Hepatocyte (in vitro differentiated cells): ENCODE measurements around the gene SP2.

Experiments
- CTCF ChIP-seq: fragments of 200-600 bp; sonication (generic); IDR thresholded peaks from 2 replicates; pipeline ENCODE4 v1.5.1; 2016; ENCODE audit warnings: antibody characterized with exemption, mild to moderate bottlenecking; ENCODE audit not compliant: poor library complexity
- EZH2 ChIP-seq: fragments of 200-600 bp; sonication (generic); IDR thresholded peaks from 2 replicates; pipeline ENCODE4 v1.6.1; 2016; ENCODE audit warnings: antibody characterized with exemption, mild to moderate bottlenecking, borderline replicate concordance
- EZH2phosphoT487 ChIP-seq: fragments of 200-600 bp; sonication (generic); IDR thresholded peaks from one replicate; pipeline ENCODE4 v1.6.1; 2018; ENCODE audit warnings: antibody characterized with exemption, mild to moderate bottlenecking, low read depth, moderate library complexity; ENCODE audit not compliant: unreplicated experiment, severe bottlenecking

GRCh38 chr17:47857551-47858455, 38.2 kb upstream of the SP2 start:
- TF ChIP-seq CTCF (no peak), EZH2 (no peak), EZH2phosphoT487 (no peak)
